HG03521 (cell line): ENCODE measurements around the gene STX8.

Source experiments
- ATAC-seq: cut with Tn5 transposase; IDR thresholded peaks from one replicate; pipeline ENCODE4 v1.9.1; 2021; ENCODE audit warnings: mild to moderate bottlenecking, moderate library complexity; ENCODE audit not compliant: unreplicated experiment

Gene STX8

DNA sequence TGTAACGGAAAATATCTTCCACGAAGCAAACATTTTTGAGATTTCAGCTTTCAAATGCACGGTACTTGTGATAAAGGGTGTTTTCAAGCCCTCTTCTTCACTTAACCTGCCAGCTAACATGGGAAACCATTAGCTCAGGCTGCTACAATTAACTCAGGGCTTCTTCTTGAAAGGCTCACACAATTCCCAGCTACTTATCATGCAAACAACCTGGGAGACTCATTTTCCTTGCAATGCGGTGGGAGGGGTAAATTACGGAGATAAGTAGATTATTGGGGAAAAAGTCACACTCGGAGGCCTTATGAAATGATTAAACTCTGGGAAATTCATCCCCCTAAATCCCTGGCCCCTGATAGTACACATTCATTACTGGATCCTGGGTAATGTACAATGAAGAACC lies 266.4 kb downstream of the STX8 start:
- no peak for ATAC-seq

DNA sequence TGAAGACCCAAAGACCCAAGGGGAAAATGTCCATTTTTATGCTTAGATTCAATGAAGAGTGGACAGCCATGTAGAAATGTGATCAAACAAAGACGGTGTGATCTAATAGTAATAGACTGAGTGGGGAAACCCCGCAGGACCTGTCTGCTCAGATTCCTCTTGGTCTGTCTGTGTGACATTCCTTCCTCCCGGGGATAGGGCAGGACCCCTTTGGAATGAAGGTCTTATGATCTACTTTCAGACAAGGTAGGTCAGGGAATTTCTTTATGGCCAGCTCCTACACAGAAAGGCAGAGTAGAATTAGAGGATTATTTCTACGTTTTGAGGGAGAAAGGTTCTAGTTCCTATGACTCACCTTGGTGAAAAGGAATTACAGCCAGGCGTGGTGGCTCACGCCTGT lies 267.6 kb downstream of the STX8 start:
- ATAC-seq, result no peak

- ATAC-seq, result no peak
Observed at GRCh38 chr17:9307313-9307998, 268.2 kb downstream of the STX8 start.

DNA sequence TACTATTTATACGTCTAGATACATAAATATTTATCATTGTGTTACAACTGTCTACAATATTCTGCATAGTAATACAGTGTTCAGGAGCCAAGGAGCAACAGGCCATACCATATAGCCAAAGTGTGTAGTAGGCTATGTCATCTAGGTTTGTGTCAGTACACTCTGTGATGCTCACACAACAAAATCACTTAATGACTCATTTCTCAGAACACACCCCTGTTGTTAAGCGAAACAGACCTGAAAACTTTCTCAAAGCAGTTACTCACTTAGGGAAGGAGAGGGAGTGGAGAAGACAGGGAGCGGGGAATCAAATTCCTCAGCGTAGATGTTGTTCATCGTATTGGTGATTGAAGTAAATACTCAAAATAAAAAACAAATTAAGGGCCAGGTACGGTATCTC lies 269.5 kb downstream of the STX8 start:
- no peak for ATAC-seq

- ATAC-seq, result no peak
Observed at GRCh38 chr17:9299695-9300094, 275.9 kb downstream of the STX8 start.

DNA sequence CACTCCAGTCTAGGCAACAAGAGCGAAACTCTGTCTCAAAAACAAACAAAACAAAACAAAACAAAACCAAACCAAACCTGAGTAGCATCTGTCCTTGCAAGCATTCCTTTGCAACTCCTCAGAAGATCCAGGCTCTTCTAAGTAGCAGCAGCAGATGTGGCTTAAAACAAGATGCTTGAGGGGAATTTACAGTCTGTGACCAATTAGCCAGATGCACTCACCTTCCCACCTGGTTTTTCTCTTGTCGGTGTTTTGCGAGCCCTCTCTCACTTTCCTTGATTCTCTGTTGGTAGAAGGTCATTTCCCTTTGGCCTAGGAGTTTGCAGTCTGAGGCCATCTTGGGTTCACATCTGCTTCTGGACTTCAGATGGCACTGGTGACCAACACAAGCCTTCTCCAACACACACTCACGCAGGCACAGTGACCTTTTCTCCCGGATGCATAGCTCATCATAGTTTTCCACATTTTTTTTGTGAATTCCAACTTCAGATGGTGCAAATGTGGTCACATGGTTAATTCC lies 276.8 kb downstream of the STX8 start:
- ATAC-seq, result no peak

DNA sequence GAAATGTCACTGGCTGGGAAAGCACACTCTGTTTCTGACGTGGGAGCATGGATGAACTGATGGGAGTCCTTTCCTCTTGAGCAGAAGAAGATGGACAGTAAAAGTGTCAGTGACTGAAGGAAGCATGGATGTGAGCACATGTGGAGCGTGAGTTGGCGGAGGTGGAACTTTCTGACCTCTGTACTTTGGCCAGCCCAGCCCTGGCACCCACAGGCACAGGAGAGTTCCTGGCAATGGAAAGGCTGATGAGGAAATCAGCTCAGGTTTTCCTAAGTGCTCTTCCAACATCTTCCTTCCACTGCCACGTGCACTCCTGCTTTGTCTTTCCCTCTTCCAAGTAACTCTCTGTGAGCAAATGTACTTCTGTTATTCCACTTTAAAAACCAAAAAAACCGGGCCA lies 277.5 kb downstream of the STX8 start:
- ATAC-seq, result no peak

DNA sequence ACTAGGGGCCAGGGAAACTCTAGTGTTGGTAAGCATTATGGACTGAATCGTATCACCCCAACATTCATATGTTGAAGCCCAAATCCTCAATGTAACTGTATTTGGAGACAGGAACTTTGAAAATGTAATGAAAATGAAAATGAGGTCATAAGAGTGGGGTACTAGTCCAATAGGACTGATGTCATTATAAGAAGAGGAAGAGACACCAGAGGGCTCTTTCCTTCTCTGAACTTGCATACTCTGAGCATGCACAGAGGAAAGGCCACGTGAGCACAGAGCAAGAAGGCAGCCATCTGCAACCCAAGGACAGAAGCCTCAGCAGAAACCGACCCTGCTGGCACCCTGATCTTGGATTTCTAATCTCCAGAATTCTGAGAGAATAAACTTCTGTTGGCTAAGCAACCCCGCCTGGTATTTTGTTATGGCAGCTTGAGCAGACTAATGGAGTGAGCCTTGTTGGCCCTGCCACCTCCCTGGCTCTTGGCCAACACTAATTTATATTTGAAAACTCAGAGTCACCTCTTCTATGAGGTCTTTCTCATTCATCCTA lies 280.9 kb downstream of the STX8 start:
- no peak for ATAC-seq

DNA sequence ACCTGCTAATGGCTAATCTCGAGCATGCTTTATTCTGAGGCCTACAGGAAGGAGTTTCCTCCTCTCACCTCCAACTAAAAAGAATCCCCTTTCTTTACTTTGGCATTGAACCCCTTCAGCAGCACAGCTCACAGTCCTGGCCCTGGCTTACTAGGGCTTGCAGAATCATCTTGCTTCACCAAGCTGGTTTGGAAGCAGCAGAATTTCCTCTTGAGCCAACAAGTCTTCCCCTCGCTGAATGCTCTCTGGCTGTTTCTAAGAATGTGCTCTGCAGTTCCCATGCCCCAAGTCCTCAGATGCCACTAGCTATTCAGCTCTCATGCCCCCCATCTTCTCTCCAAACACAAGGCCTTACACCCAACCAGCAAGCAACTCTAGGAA lies 283.1 kb downstream of the STX8 start:
- ATAC-seq, result no peak

DNA sequence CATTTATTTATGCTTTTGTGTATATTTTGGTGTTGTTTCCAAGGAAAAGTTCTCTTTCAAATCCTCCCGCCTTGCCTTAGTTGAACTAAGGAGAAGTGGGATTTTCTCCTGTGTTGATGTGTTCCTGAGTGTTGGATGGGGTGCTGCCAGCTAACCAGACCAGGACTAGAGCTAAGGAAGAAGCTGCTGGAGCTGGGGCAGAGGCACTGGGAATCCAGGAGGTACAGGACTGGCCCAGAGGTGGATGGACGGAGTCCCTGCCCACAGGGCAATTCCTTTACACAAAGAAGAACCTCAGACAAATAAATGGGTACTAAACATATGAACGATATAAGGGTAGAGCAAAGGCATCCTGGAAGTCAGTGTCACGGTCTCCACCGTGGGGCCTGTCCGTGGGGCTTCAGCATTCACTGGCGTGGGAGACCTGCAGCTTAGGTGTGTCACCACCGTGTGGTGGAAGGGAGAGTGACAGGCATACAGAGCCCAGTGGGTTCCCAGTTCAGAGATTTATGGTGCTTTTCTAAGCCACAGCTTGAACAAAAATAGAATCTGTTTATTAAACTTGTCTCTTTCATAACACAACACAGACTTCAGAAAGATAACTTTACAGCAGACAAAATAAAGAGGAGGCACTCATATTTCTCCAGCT lies 283.6 kb downstream of the STX8 start:
- no peak for ATAC-seq

GRCh38 chr17:9290226-9290613 lies 285.4 kb downstream of the STX8 start:
- ATAC-seq, result no peak

DNA sequence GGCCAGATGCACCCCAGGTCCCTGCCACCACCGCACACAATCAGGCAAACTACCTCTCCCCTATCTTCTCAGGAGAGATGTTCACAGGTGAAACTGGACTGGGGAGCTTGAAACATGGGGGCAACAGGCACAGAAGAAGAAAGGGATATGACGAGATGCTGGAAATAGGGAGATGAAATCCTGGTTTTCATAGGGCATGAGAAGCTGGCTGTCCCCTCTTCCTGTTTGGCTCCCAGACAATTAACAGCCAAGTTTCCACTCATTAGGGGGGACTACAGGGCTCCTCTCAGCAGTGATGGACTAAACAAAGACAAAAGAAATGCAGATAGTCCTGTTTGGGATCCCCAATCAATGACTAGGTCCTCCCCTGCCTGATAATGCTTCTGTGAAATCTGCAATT lies 288.3 kb downstream of the STX8 start:
- no peak for ATAC-seq

DNA sequence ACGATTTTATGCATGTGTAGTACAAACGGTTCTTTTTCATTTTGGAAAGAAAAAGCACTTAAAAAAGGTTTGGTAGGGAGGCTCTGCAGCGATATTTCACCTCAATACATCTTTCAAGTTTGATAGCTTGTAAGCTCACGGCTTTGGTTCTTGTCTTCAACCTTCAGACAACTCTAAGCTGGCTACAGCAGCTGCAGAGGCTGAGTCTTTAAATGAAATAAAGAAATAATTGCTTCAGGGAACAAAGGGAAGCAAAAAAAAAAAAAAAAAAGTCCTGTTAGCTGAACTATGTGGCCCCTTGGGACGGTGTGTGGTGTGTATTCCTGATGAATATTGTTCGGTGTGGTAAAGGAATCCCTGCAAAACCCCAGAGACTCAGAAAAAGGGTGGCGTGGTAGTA lies 289.2 kb downstream of the STX8 start:
- no peak for ATAC-seq

DNA sequence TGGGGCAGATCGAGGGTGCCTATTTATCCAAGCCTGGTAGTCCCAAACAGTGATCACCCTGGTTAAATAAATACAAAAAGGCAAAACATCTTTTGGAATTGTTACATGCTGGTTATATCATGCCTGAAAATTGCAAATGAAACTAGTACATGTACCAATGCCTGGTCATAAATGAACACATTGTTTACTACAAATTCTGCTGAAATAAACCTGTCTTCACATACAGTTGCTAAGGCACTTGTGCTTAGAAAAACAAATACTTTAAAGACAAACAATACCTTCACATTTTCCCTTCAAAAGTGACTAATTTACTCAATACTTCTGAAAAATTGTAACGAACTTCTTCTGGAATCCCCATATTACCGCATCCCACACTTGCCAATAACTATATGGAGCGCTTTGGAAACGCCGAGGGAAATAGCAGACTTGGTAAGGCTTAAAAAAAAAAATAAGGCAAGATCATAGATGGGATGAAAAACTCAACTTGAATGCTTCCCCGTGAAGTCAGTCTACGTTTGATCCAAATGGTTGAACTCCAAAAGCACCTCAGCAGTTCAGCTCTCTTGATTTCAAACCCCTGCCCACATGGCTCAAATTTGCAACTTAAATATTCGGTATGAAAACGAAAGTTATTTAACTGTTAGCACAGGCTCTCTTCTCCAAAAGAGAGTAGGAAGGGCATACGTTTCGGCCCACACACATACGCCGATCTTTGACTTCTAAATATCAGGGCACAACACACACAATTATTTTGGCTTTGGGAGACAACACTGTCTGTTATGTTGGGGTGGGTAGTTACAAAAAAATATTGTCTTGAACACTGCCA lies 289.8 kb downstream of the STX8 start:
- ATAC-seq, result no peak

DNA sequence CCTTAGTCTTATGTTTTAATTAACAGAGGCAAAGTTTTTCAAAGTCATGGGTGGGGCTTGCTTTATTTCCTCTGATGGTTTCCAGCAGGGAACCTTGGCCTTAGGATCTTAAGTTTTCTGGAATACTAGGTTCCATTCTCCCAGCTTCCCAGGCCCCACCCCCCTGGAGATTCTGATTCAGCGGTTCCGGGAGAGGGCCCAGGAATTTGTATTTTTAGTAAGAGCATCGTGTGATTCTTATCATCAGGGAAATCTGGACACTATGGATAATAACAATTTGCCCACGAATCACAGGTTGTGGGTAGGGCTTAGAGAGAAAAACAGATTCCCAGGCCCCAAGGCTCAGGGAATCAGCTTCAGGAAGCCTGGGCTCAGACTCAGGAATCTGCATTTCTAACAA lies 290.7 kb downstream of the STX8 start:
- ATAC-seq, result no peak

- no peak for ATAC-seq
Observed at GRCh38 chr17:9283909-9284308, 291.7 kb downstream of the STX8 start.

- ATAC-seq, result no peak
Observed at GRCh38 chr17:9279893-9280292, 295.7 kb downstream of the STX8 start.

DNA sequence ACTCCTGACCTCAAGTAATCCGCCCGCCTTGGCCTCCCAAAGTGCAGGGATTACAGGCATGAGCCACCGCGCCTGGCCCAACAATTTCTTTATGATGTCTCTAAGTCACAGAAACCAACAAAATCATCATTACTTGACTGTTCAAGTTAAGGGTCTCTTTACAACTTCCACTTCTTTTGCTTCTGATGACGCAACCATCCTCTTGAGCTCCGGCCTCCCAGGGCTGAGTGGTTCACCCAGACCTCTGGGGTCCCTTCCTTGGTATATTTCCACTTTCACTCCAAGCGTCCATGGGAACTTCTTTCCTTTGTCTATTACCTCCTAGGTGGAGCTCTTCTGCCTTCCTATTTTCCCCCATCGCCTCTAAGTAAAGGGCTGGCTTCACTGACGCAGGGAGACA lies 300.6 kb downstream of the STX8 start:
- ATAC-seq, result no peak

DNA sequence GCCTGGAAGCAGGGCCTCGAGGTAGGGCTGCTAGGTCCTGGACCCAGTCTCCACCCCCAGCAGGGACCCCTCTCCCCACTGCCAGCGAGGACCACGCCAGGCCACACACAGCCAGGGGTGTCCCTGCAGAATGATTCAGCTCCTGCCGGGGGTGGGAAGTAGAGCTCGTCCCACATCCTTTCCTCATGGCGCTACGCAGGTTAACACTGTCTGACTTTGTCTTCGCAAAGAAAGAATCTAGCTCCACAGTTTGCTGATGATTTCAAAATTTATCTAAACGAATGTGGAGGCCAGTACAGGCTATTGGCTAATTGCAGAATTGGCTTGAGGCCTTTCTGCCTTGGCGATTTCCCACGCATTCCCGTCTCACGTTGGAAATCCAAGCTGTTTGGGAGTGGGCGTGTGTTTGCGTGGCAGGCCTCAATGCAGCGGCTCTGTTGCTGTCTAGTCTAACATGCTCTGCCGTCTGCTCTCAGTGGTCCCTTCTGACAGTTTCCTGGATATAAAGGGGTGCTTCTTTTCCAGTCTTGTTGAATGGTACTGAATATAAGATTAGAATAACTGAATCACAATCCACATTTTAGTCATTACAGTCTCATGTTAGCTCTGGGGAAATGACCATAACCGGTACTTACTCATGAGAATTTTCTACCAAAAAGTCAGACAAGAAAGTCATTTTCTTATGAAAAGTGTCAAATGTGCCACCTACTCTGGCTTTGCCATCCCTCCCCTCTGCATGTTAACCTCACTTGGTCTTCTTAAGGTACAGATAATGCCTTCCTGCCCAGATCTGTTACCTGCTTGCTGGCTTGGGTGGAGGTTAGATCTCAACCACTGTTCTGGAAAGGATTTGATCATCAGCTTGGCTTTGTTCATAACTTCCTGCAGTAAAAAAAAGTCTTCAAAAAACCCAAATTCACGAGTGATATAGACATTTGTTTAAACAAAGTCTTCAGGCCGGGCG lies 301.9 kb downstream of the STX8 start:
- no peak for ATAC-seq

GRCh38 chr17:9272501-9273200 lies 303.0 kb downstream of the STX8 start:
- ATAC-seq, result no peak
